Limb (tissue), 2 donors: Measurements from ENCODE around the gene CREB1.
A peak's percentile ranks its signal among the peaks of the same experiment; 100 is the strongest.
"Not testable (repeated sequence)": the region's sequence is repeated elsewhere in the genome, so short reads cannot be mapped to it uniquely, and the experiment has no call there.

Source experiments
- DNase-seq, 2 donors: peaks; one replicate each; pipeline ENCODE4 v3.0.0-alpha.2; 2016; ENCODE audit errors: extremely low spot score in 2 of 2

Gene CREB1

GRCh38 chr2:207616185-207616584 lies 86.4 kb downstream of the CREB1 start:
- no peak for DNase-seq

DNA sequence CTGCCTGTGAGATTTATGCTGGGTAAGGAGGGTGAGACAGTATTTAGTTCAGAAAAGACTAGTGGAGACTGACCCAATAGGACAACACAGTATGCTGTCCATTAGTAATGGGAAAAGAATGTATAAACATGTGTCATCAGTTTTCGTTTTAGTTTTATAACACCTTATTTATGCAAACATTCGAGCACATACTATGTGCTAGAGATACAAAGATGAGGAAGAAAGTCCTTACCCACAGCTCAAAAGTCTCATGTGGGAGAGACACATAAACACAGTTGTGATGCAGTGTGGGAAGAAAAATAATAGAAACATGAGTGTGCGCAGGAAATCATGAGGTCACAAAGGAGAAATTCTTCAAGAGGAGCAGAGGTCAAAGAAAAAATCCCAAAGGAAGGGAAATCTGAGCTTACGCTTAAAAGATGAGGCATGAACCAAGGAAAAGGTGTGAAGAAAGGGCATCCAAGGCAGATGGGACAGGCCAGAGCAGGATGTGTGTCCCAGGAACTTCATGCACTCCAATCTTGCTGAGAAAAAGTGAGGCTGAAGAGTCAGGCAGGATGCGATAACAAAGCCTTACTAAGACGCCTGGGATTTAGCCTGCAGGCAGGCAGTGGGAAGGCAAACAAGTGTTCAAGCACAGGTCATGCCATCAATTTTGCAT lies 87.4 kb downstream of the CREB1 start:
- DNase-seq: no peak

GRCh38 chr2:207619764-207620203 lies 90.0 kb downstream of the CREB1 start:
- DNase-seq: no peak

GRCh38 chr2:207621501-207622039 lies 91.8 kb downstream of the CREB1 start:
- DNase-seq: no peak

GRCh38 chr2:207624185-207625013 lies 94.6 kb downstream of the CREB1 start:
- peak; percentile 56 to 80 for DNase-seq

DNA sequence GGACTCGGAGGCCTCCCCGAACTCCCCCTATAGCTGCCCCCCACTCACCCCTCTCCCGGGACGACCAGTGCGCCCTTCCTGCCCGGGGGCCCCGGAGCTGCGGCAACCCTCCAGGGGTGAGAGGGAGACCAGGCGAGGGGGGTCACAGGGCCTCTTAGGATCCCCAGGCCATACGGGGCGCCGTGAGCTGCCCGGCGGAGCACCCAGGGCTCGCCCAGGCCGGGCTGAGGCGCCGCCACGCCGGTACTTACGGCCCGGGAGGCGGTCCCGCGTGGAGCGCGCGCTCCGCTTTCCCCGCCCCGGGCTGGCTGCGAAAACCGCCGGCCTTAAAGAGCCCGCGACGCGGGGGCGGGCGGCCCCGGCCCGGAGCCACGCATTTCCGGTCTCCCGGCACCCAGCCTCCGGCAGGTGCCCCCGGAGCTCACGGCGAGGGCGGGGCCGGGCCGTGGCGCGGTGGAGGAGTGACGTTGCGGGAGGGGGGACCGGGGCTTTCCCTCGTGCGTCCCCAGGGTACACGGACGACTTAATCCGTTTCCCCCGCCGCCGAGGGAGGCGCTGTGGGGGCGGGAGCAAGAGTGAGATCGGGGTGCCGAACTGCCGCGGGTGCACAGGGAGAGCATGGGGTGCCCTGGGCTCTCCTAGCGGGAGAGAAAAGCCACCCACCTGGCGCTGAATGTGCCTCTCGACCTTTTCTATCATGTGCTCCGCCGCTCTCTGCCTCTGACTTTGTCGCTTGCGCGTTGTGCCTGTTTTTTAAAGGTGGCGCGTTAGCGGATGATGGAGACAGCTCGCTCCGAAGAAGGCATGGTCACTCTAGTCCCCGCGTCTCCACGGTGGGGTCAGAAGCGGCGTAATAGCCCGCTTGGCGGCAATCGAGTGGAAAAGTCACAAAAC lies 95.5 kb downstream of the CREB1 start, which contains the start of gene METTL21A:
Gene METTL21A, minus strand, starts transcription at position 381 of the 894 bp plus-strand sequence. CDS start 1,019 bp downstream, outside the sequence.
- DNase-seq: peak; percentile 88 to 89

- DNase-seq: no peak
Observed at GRCh38 chr2:207629553-207629952, 99.8 kb downstream of the CREB1 start.

- DNase-seq: no peak
Observed at GRCh38 chr2:207630491-207630890, 100.7 kb downstream of the CREB1 start.

DNA sequence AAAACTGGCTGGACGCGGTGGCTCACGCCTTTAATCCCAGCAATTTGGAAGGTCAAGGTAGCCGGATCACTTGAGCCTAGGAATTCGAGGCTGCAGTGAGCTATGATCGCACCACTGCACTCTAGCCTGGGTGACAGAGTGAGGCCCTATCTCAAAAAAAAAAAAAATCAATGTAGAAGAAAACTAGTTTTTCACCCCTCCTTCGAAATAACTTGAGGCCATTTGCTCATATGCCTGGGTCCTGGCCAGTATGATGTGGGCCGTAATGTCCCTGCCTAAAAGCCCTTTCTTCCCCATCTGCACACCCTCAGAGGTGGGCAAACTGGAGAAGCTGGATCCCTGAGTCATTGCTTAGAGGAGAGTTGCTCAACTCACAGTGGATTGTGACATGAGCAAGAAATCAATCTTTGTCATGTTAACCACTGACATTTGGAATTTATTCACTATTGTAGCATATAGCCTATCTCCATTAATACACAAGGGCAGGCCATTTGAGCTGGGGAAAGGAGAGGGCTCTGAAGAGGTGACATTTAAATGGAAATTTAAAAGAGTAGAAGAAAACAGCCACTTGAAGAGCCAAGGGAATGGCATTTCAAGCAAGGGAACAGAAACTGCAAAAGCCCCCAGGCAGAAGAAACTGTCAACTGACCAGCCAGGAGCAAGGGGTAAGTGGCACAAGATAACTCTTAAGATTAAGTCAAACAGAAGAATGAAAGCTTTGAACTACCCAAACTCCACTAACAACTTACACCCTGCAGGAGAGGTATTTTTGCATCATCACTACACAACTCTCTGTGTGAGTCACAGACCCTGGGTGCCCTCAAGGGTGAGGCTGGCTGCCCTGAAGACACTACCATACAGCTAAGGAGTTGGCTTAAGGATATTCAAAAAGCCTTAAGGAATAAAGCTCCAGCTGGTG lies 103.1 kb downstream of the CREB1 start:
- no peak for DNase-seq

DNA sequence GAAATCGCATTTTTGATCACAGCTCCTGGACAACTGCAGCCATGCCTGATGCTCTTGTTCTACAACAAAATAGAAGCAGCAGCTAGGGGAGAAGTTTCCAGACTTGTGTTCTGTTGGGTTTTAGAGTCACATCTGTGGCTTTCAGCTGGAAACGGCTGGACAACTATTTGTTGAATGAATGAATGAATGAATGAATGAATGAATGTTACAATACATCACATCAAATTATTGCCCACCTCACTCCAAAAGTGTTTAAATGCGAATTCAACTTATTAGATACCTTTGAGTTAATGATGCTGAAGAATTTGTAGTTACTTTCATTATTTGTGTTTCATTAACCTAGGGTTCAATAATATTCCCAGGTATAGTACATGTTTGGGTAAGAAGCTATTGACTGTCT lies 103.9 kb downstream of the CREB1 start:
- no peak for DNase-seq

- DNase-seq: no peak
Observed at GRCh38 chr2:207635468-207636200, 105.9 kb downstream of the CREB1 start.

DNA sequence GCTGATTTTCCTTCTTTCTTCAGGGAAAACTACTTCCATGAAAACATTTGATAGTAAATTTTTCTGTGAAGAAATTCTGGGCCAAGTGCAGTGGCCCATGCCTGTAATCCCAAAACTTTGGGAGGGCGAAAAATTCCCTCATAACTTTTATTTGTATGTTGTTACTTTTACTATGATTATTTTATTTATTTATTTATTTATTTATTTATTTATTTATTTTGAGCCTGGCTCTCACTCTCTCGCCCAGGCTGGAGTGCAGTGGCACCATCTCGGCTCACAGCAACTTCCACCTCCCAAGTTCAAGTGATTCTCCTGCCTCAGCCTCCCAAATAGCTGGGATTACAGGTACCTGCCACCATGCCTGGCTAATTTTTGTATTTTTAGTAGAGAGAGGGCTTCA lies 109.5 kb downstream of the CREB1 start:
- DNase-seq: not testable (repeated sequence)

DNA sequence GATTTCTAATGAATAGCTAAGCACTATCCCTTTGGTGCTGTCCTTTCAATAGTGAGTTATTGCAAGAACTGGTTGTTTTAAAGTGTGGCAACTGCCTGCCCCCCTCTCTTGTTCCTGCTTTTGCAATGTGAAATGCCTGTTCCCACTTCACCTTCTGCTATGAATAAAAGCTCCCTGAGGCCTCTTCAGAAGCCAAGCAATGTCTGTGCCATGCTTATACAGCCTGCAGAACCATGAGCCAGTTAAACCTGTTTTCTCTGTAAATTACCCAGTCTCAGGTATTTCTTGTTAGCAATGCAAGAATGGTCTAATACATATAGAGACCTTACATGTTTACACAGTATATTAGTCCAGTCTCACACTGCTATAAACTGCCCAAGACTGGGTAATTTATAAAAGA lies 110.4 kb downstream of the CREB1 start:
- DNase-seq: no peak

GRCh38 chr2:207640661-207641060 lies 110.9 kb downstream of the CREB1 start:
- no peak for DNase-seq

GRCh38 chr2:207643892-207644291 lies 114.1 kb downstream of the CREB1 start:
- no peak for DNase-seq

- not testable (repeated sequence) for DNase-seq
Observed at GRCh38 chr2:207646582-207646981, 116.8 kb downstream of the CREB1 start.
